ENCODE results near the gene KCNQ1OT1.

DNA sequence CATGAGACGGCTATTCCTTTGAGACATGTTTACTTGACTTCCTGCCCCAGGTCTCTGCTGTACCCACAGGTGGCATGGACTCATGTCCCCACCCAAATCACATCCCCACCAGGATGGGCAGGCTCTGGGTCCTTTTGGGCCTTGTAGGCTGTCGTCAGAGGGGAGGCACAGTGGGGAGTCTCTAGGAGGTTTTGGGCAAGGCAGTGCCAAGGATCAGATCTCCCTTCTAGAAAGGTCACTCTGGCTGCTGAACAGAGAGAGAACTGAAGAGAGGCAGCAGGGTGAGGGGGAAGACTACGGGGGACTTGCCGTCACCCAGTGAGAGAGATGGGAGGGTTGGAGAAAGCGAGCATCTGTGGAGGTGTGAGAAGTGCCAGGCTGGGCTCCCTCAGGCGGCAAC lies 4.6 kb upstream of the KCNQ1OT1 start:
- TF ChIP-seq, protein P1, sequence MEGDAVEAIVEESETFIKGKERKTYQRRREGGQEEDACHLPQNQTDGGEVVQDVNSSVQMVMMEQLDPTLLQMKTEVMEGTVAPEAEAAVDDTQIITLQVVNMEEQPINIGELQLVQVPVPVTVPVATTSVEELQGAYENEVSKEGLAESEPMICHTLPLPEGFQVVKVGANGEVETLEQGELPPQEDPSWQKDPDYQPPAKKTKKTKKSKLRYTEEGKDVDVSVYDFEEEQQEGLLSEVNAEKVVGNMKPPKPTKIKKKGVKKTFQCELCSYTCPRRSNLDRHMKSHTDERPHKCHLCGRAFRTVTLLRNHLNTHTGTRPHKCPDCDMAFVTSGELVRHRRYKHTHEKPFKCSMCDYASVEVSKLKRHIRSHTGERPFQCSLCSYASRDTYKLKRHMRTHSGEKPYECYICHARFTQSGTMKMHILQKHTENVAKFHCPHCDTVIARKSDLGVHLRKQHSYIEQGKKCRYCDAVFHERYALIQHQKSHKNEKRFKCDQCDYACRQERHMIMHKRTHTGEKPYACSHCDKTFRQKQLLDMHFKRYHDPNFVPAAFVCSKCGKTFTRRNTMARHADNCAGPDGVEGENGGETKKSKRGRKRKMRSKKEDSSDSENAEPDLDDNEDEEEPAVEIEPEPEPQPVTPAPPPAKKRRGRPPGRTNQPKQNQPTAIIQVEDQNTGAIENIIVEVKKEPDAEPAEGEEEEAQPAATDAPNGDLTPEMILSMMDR (IDR thresholded peaks at IDR 0.05), result no peak
- no peak for TF ChIP-seq POLR2A (IDR thresholded peaks at IDR 0.05)
- TF ChIP-seq EP300 (IDR thresholded peaks at IDR 0.05), result no peak
- no peak for TF ChIP-seq POLR2AphosphoS5 (IDR thresholded peaks at IDR 0.05)
